ENCODE data around the gene LRRC23. TPM values are rescaled to one million over a fixed set of nuclear protein-coding genes. Genes with fewer than 3 reads are reported as not detected.
A peak's percentile ranks its signal among the peaks of the same experiment; 100 is the strongest.

LRRC23 gene
- total and polyA plus RNA-seq, 2 of the 4 experiments (the other 2 are of a cell fraction): 11.1 to 11.4 TPM

GRCh38 chr12:6866163-6866919, 38.3 kb upstream of the LRRC23 start (continued):
- no peak for TF ChIP-seq RCOR1 (IDR thresholded peaks at IDR 0.05; ENCODE audit: insufficient replicate concordance, low read length)
- no peak for TF ChIP-seq RFX5 (IDR thresholded peaks at IDR 0.05; ENCODE audit: low read depth, low read length)

GRCh38 chr12:6866920-6867412, 37.7 kb upstream of the LRRC23 start:
- Histone ChIP-seq H2BK15ac (ENCODE audit: low read depth, low read length) (0 out of 3 replicates have a peak overlapping the region, but pooled peaks have one; percentile 50), H4K8ac (ENCODE audit: low read depth in 2 of 2, low read length in 2 of 2) (peak overlapping the region; percentile 92 to 93), H2AK5ac (ENCODE audit: low read depth, low read length) (peak overlapping the region; percentile 97), H3K23ac (ENCODE audit: low read depth, low read length) (peak overlapping the region; percentile 73), H3K27ac (ENCODE audit: insufficient read depth, low read length) (peak overlapping the region; percentile 75), H3K56ac (ENCODE audit: extremely low read depth, insufficient read depth, low read length) (peak overlapping the region; percentile 27; the same call in 1 of the 2 replicates), H3K9me1 (ENCODE audit: insufficient read depth, low read length) (0 out of 2 replicates have a peak, but pooled peaks cover 7% of the 10 kb centered on the region), H3K36me3 (ENCODE audit: control insufficient read depth, insufficient read depth, low read length) (peaks cover 56% of the 10 kb centered on the region), H3K4me2 (ENCODE audit: low read depth, low read length) (peak overlapping the region; percentile 95), H3K4me1 (ENCODE audit: control insufficient read depth, insufficient read depth, low read length) (peaks cover 16% of the 10 kb centered on the region), H2AFZ (replicated peaks; ENCODE audit: low read length, poor library complexity) (peak overlapping the region; percentile 95), H3K4me3 (ENCODE audit: insufficient read depth, low read depth, low read length) (peak overlapping the region; percentile 61), H3K4ac (ENCODE audit: low read depth, low read length) (peak overlapping the region; percentile 95), H3K18ac (ENCODE audit: low read depth, low read length) (peak overlapping the region; percentile 65), H2BK120ac (ENCODE audit: low read depth, low read length) (peak overlapping the region; percentile 65), H4K20me1 (ENCODE audit: insufficient read depth, low read length) (peaks cover 44% of the 10 kb centered on the region), H2BK20ac (ENCODE audit: low read depth, low read length) (no peak overlapping the region), H3K14ac (replicated peaks; ENCODE audit: low read depth, low read length) (peak overlapping the region; percentile 92), H3K27me3 (ENCODE audit: control insufficient read depth, insufficient read depth, low read length) (no peaks in the 10 kb centered on the region), H3K79me1 (ENCODE audit: low read depth in 1 of 2, low read length in 2 of 2) (peaks cover 22 to 45% of the 10 kb centered on the region in 2 experiments), H2BK5ac (ENCODE audit: low read depth, low read length, poor library complexity, severe bottlenecking) (peak overlapping the region; percentile 78), H4K5ac (ENCODE audit: low read depth, low read length) (peak overlapping the region; percentile 92), H3K9me3 (ENCODE audit: control insufficient read depth, insufficient read depth, low read length) (no peaks in the 10 kb centered on the region), H3K9ac (ENCODE audit: low read depth, low read length) (peak overlapping the region; percentile 78), H2AK9ac (replicated peaks; ENCODE audit: low read depth, low read length, poor library complexity) (peak overlapping the region; percentile 95), H4K91ac (ENCODE audit: insufficient read depth, low read depth, low read length) (peak overlapping the region; percentile 84)
- ATAC-seq (ENCODE audit: low read depth) (peak; percentile 1), DNase-seq (no peak)
- intact Hi-C loops (cut with micrococcal nuclease) (loop anchor here (5.0 kb wide), 1 partner anchor 770 kb away; no protein-coding TSS in a partner anchor), in situ Hi-C loops (cut with MboI; ENCODE audit: low sequenced_read_pairs) (loop anchor here (5.0 kb wide), 1 partner anchor 95 kb away; no protein-coding TSS in a partner anchor), dilution Hi-C loops (cut with HindIII; ENCODE audit: low sequenced_read_pairs, unreplicated experiment) (no loop called here)
- no peak for TF ChIP-seq ELK1 (IDR thresholded peaks at IDR 0.05; ENCODE audit: borderline replicate concordance, low read depth, low read length)
- TF ChIP-seq NFE2L2 (IDR thresholded peaks at IDR 0.05; ENCODE audit: low read depth, low read length): no peak
- no peak for TF ChIP-seq USF2 (IDR thresholded peaks at IDR 0.05; ENCODE audit: low read depth, low read length)
- no peak for TF ChIP-seq CEBPB (IDR thresholded peaks at IDR 0.05; ENCODE audit: low read depth, low read length)
- no peak for TF ChIP-seq RFX5 (IDR thresholded peaks at IDR 0.05; ENCODE audit: low read depth, low read length)
- no peak for TF ChIP-seq CHD1 (IDR thresholded peaks at IDR 0.05; ENCODE audit: low read depth, low read length)
- no peak for TF ChIP-seq RAD21 (IDR thresholded peaks at IDR 0.05; ENCODE audit: low read length)
- WGBS, 2 experiments (ENCODE audit: extremely low coverage in 2 of 2, insufficient read length in 1 of 2): 4% methylated on average over 10 of the region's 33 CpGs; no CpG with 5 or more reads in 1 of the 2 experiments
- CTCF ChIA-PET: no interaction called here
- POLR2A ChIA-PET (ENCODE audit: unreplicated experiment): interaction anchor here (0.6 to 1.9 kb wide), 4 partner anchors 14 to 309 kb away, joined by 3 to 10 read pairs (median 4); partner anchors contain the start of gene USP5
- BruUV-seq (replicated peaks): no TSS peak
